ENCODE data around the gene WTAP. TPM values are rescaled to one million over a fixed set of nuclear protein-coding genes. Genes with fewer than 3 reads are reported as not detected.
A peak's percentile ranks its signal among the peaks of the same experiment; 100 is the strongest.
"Not testable (repeated sequence)": the region's sequence is repeated elsewhere in the genome, so short reads cannot be mapped to it uniquely, and the experiment has no call there.

WTAP gene
- 46.4 TPM for total RNA-seq
- long read RNA-seq, transcript WTAP-206 (8 exons, 2,109 nt), result minor isoform, 9 of 62 reads
- long read RNA-seq, transcript WTAP-205 (7 exons, 1,623 nt), result minor isoform, 5 of 62 reads
- long read RNA-seq, transcript WTAP-201 (6 exons, 1,622 nt), result major isoform, 23 of 62 reads
- long read RNA-seq, partial matches to known transcripts, result 13 of 62 reads
- long read RNA-seq, other reads (novel, unspliced or antisense), result 5 of 62 reads

DNA sequence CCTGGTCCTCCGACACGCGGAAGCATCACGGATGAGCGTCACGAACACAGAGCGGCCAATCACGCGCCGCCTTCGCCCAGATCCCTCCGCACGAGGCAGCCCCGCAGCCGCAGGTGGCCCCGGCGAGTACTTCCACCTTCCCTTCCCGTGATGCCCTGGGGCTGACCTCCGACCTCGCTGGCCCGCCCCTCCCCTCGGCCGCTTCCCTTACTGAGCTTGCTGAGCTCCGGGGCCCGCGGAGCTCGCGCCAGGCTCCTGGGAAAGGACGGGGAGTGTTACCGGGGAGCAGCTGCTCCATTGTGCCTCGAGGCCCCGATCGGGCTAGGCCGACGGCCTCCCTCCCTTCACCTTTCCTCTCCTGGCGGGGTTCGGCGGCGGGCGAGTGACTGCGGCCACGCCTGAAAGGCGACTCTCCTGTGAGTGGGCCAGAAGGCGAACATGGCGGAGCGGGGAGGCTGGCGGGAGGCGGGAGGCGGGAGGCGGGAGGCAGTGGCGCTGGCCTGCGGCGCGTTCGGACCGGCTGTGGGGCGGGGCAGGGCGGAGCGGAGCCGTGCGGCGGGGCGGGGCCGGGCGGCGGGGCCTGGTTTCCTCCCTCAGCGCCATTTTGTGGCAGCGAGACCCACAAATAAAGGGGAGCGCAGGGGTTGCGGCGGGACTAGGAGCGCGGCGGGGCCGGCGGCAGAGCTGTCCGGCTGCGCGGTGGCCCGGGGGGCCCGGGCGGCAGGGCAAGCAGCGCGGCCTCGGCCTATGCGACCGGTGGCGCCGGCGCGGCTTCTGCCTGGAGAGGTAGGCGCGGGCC, at the start of gene WTAP:
Gene WTAP, plus strand, starts transcription at position 589 of the 799 bp plus-strand sequence. CDS start 8,760 bp downstream, outside the sequence.
- DNase-seq, result peak; percentile 96
- intact Hi-C loops (cut with micrococcal nuclease), result no loop called here

DNA sequence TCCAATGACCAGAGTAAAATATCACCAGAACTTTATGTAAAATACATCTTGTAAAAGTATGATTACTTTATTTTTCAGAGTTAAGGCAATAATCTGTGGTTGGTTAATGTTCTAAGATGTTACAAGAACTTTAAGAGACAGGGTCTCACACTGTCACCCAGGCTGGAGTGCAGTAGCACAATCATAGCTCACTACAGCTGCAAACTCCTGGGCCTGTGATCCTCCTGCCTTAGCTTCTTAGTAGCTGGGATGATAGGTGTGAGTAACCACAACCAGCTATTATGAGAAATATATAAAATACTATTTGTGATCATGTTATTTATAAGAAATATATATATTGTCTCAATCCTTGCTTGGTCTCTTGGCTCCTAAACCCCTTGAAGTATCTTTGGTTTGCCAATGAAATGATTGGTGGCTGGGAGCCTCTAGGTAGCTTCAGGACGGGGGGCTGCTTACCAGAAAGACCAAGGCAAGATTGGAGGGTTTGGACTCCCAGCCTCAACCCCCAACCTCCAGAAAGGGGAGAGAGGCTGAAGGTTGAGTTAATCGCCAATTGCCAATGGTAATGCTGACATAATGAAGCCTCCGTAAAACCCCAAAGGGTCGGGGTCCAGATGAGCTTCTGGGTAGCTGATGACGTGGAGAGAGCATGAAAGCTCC, 49.7 kb upstream of the WTAP start:
- ATAC-seq (peak; percentile 19), DNase-seq (no peak)
- intact Hi-C loops (cut with micrococcal nuclease), result no loop called here

More for the DNA sequence above, at the start of gene WTAP:
- peak; percentile 96 for ATAC-seq

DNA sequence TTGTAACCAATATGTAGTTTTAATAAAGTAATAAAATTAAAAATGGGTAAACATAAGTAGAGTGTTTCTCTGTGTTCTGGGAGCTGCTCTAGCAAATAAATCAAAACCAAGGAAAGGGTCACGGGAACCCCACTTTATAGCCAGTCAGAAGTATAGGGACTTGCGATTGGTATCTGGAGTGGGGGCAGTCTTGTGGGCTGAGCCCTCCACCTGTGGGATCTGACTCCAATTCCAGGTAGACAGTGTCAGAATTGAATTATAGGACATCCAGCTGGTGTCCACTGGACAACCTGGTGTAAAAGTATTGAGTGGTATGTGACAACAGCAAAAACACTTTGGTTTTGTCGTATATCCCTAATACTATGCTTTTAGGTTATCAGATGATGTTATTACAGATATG, 48.7 kb upstream of the WTAP start:
- ATAC-seq (peak; percentile 15), DNase-seq (no peak)
- intact Hi-C loops (cut with micrococcal nuclease), result no loop called here

DNA sequence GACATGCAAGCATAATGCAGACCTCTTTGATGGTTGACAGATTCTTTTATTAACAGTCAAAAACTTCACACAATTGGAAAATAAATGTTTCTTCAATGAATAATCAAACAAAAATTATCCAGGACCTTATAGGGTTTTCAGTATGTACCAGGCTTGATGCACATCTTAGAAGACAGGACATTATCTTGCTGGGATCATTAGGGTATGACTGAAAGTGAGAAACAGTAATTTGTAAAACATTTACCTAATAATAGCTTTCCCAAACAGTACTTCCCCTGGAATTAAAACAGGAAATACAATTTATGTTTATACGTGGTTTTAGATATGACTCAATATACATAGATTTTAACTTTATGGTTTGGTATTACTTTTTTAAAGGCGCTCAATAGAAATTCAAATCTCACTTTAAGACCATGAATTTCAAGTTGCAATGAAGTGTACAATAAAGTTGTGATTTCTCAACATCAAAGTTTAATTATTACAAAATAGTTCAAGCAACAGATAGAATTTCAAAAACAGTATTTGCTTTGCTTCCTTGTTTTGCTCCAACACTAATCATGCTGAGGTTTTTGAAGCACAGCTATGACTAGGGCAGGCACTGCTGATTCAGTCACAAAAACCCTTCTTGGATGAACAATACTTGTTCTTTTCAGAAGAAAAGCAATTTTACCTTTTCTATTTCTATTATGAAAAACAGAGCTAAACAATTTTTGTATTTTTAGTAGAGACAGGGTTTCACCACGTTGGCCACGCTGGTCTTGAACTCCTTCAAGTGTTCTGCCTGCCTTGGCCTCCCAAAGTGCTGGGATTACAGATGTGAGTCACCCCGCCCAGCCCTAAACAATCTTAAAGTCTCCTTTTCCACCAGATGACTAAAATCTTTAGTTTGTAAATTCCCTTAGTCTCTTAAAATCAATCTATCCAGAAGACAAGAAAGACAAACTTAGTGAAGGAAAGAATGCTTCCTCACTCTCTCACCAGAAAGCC, 47.9 kb upstream of the WTAP start:
- intact Hi-C loops (cut with micrococcal nuclease), result no loop called here
- ATAC-seq (no peak), DNase-seq (no peak)

DNA sequence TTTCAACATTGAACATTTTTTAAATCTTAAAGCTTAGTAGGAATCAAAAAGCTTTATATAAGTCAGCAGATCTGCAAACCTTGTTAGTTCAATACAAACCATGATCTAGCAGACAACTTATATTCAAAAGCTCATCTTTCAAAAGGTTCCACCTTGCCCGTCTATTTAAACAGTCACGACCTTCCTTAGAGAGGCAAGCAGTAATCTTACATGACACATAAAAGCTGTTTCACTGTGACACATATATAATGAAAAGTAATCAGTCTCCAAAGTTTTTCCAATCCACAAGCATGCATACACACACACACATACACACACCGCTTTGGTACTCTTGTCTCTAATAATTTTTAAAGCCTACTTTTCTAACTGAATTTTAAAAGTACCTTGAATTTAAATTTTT, 47.2 kb upstream of the WTAP start:
- no peak for DNase-seq
- intact Hi-C loops (cut with micrococcal nuclease), result no loop called here
- no peak for ATAC-seq

DNA sequence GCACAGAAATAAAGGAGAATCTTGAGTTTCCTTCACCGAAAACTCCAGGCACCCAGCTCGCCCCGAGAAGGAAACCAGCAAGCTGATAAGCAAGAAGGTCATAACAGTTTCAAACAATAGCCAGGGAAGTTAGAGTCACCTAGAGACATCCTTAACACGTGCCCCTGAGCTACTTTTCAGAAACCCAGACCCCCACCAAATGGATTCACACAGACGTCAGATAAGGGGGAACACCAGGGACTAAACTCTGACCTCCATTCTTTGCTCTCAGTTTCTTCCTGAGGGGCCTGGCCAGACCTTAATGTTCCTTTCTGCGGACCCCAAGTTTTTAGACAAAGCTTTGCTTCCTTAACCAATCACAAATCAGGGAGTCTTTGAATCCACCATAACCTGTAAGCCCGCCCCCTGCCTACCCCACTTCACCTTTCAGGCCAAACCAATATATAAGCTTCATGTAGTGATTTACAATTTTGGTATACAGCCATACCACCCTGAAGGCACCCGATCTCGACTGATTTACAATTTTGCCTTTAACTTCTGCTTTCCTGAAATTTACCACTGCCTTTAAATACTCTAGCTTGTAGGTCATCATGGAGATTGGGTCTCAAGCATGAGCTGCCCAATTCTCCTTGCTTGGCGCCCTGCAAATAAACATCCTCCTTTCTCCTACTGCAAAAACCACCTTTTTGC, 46.0 kb upstream of the WTAP start:
- ATAC-seq (no peak), DNase-seq (no peak)
- intact Hi-C loops (cut with micrococcal nuclease), result no loop called here

DNA sequence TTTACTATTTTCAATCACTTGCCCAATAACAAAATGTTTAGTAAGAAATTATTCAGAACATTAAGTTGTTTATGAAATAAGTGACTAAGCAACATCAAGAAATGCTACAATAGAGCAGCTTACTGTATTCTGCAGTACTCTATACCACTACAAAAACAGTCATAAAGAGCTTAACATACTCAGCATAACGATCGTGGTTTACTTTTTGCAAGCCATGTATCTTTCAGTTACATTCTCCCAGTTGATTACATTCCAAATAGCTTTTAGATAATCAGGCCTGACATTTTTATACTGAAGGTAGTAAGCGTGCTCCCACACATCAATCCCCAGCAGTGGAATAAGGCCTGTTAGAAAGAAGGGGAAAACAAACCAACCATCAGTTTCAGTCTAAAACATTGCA, 45.0 kb upstream of the WTAP start:
- DNase-seq, result no peak
- no peak for ATAC-seq
- intact Hi-C loops (cut with micrococcal nuclease), result no loop called here

DNA sequence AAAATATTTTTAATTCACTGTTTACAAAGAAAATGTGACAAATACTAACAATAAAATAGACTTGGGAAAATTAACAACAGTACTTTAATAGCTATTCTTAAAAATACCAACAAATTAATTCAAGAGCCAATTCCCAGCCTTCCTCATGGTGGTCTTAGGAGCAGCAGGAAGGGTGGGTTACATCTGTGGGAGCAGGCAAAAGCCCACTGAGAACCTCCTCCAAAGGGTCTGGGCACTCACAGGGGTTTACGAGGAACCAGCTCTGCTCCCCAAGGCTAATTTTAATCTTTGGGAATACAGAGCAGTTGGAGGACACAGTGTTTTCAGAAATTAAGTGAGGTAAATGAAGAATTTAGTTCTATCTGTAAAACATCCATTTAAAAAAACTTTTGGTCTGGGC, 44.5 kb upstream of the WTAP start:
- no peak for DNase-seq
- intact Hi-C loops (cut with micrococcal nuclease), result no loop called here

DNA sequence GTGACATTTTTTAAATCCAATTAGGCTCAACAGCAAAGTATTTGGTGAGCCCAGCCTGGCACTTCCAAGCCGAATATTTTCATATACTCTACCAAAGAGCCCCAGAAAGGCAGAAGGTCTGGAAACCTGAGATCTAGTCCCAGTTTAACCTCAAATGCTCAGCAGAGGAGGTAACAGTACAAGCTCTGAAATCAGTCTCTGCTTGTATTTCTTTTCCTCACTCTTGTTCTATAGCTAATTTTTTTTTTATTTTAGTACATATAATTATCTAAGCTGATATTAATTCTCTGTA, 43.3 kb upstream of the WTAP start:
- intact Hi-C loops (cut with micrococcal nuclease), result no loop called here
- no peak for ATAC-seq
- DNase-seq, result no peak

More for the DNA sequence above, 44.5 kb upstream of the WTAP start:
- ATAC-seq, result no peak

DNA sequence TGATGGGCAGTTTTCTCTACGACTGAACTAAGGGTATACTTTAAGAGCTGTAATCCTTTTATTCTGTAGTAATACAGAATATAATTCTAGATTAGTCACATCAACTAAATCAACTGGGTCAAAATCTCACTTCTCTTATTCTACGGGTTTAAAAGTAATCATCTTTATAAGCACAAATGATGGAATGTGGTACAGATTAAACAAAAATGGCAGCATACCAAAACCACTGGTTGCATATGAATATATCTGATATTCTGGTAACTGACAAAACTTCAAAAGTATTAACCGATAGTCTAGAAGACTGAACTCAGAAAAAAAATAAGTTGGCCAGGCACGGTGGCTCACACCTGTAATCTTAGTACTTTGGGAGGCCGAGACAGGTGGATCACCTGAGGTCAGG, 41.3 kb upstream of the WTAP start:
- intact Hi-C loops (cut with micrococcal nuclease), result no loop called here
- DNase-seq, result no peak
- no peak for ATAC-seq

DNA sequence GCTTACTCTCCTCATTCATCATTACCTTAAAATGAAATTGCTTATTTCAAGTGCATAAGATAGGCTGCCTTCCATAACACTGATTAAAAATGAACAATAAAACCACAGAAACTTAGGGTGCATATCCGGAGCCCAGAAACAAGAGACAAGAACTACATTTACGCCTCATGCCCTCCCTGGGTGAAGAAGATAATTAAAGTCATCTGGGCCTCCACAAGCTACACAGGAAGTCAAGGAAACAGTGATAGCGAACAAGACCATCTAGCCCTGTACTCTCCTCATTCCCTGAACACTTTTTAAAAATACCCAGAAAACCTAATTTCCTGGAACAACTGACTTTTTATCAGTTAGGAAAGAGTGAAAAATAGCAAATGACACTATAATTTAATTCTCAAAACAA, 40.6 kb upstream of the WTAP start:
- ATAC-seq, result no peak
- no peak for DNase-seq
- intact Hi-C loops (cut with micrococcal nuclease), result no loop called here

DNA sequence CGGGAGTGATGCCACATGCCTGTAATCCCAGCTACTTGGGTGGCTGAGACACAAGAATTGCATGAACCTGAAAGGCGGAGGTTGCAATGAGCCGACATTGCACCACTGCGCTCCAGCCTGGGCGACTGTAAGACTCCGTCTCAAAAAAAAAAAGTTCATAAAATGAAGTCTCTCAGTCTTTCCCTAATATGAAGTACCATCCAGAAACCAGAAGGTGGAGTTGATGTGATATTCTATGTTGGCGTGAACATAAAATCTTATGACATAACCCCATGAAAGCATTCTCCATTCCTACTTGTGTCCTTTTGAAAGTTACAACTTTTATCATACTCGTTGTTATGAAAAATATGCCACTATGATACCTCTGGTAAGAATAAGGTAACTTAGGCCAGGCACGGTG, 40.0 kb upstream of the WTAP start:
- DNase-seq, result no peak
- ATAC-seq, result no peak
- intact Hi-C loops (cut with micrococcal nuclease), result no loop called here

DNA sequence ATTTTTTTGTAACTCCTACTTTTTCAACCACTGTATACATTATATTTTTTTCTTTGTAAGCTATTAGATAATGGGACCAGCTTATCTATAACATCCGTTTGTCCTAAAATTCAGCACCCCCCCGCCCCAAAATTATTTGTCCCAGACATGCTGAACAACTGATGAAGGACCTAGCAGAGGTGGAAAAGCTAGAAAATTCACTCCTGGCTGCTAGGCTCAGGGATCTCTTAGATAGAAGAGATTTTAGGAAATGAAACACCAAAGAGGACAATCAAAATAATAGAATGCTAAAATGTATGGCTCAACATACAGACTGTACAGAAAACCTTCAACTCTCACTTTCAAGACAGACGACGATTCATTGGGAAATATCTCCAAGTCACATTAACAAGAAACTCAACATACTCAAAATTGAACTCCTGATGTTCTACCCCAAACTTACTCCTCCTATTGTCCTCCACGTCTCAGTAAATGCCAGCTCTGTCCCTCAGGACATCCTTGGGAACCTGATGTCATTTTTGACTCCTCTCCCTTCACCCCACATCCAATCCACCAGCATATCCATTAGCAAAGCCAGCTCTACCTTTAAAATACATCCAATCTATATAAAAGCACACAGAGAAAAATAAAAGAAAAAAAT, 38.9 kb upstream of the WTAP start:
- ATAC-seq (no peak), DNase-seq (no peak)
- intact Hi-C loops (cut with micrococcal nuclease), result no loop called here

DNA sequence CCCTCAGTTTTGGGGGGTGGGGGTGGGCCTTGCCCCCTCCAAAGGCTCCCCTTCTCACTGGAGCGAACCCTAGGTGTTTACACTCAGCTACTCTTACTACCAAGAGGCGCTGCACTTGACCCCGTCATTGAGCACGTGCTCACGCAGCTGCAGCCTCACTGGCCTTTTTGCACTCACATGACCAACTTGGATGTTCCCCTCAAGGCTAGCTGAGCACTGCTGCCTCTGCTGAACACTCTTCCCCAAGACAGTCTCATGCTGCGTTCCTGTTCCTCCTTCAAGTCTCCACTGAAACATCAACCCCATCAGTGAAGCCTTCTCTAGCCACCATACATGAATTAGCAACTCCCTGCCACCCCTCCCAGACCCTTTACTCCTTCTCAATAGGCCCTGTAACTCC, 38.3 kb upstream of the WTAP start:
- intact Hi-C loops (cut with micrococcal nuclease), result no loop called here
- DNase-seq (no peak), ATAC-seq (no peak)

DNA sequence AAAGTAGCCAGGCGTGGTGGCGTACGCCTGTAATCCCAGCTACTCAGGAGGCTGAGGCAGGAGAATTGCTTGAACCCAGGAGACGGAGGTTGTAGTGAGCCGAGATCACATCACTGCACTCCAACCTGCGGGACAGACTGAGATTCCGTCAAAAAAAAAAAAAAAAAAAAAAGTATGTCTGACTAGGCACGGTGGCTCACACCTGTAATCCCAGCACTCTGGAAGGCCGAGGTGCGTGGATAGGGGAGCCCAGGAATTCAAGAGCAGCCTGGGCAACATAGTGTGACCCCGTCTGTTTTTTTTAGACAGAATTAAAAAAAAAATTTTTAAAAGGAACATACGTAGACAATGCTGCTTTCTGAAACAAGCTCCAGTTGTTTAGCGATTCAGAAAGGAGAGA, 37.2 kb upstream of the WTAP start:
- not testable (repeated sequence) for ATAC-seq, DNase-seq
- intact Hi-C loops (cut with micrococcal nuclease), result loop anchor here (10.0 kb wide), 1 partner anchor 95 kb away; the partner anchor contains the start of gene TCP1

DNA sequence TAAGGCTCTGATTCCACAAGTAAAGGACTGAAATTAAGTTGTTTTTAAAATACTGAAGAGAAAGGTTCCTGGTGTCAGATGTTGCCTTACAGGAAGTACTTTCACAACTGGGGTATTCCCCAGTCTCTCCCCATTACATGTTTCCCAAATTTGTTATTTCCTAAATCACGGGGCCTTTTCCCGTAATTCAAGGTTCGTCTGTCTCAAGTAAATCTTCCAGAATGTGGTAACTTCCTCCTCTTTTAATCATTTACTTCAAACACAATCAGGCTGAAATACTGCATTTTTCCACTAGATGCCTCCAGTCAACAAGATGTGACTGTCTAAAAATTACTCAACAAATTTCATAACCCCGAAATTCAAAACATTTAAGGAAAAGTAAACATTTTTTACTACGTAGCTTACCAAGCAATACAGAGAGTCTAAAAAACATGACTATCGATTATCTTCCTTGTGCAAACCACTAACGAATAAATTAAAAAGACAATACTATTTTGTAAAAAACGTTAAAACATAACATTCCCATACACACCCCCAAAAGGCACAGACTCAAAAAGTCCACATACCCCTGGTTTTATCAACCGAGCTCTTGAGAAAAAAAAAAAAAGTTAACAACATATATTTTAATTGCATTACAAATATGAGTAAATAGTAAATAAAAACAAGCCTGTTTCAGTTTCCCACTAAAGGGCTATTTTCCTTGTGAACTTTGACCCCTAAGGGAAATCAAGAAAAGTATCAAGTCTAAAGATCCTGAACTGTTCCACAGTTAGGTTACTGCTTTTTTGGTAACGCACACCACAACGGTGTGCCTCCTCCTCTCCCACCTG, 36.0 kb upstream of the WTAP start:
- no peak for DNase-seq
- no peak for ATAC-seq
- intact Hi-C loops (cut with micrococcal nuclease), result loop anchor here (10.0 kb wide), 1 partner anchor 93 kb away; the partner anchor contains the start of gene TCP1

DNA sequence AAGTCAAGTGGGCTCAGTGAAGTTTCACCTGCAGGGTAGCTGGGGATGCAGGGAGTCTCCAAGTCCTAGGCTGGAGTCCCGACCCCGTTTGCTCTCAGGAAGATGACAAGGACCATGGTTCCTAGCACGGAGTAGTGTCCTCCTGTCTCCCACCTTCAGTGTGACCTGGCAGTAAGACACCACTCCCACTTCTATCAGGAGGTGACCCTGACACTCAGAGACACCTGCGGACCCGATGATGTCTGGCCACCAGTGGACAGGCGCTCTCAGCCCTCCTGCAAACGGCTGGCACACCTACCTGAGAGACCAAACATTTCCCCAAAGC, 35.4 kb upstream of the WTAP start:
- DNase-seq (no peak), ATAC-seq (no peak)
- intact Hi-C loops (cut with micrococcal nuclease), result loop anchor here (10.0 kb wide), 1 partner anchor 93 kb away; the partner anchor contains the start of gene TCP1
